HCT116 (cell line): ENCODE results near the gene UBE2J2. TPM values are rescaled to one million over a fixed set of nuclear protein-coding genes. Genes with fewer than 3 reads are reported as not detected.
A peak's percentile ranks its signal among the peaks of the same experiment; 100 is the strongest.

Experiments
- ATAC-seq: fragments of 200-7000 bp; cut with Tn5 transposase; 2 replicates; pipeline ENCODE4 v1.9.1; 2020; ENCODE audit warnings: mild to moderate bottlenecking, moderate library complexity
- BruUV-seq: library from RNA; stranded (reverse); fragments of 400-500 nt; replicated peaks from 2 replicates; lab custom pipeline; 2021; lab: Mats Ljungman, UMichigan
- CTCF ChIA-PET: fragments of 300-600 bp; sonication (Branson Sonifier 250); formaldehyde crosslinking; loops from one replicate; lab custom pipeline; 2021; ENCODE audit warnings: antibody characterized with exemption; lab: Charles Lee
- POLR2A ChIA-PET: fragments of 300-600, 350-600 bp; sonication (Branson Sonifier 250); formaldehyde crosslinking; loops from one replicate; lab custom pipeline; 2021; ENCODE audit warnings: antibody characterized with exemption; lab: Charles Lee
- RAD21 ChIA-PET, 2 experiments: fragments of 300-600 bp; sonication (Branson Sonifier 250); formaldehyde crosslinking; loops; one replicate each; lab custom pipeline; 2023; ENCODE audit warnings: low total read pairs in 2 of 2; ENCODE audit not compliant: uncharacterized antibody in 2 of 2, unreplicated experiment in 2 of 2, low non-redundant PET in 1 of 2; lab: Charles Lee
- DNase-seq: peaks from one replicate; pipeline ENCODE4 v3.0.0-alpha.2; 2010; ENCODE audit warnings: low read depth, low spot score
- H2AFZ ChIP-seq: fragments of 200-600 bp; shearing (Covaris generic), sonication (generic); 2 replicates; pipeline ENCODE4 v1.6.1; 2017; ENCODE audit warnings: low read depth, mixed run types, mixed read lengths, antibody characterized with exemption, low read length; ENCODE audit not compliant: poor library complexity, severe bottlenecking
- H3K27ac ChIP-seq: 2 replicates; pipeline ENCODE4 v1.5.1; 2012; ENCODE audit warnings: low read depth, low read length
- H3K27me3 ChIP-seq: fragments of 200-600 bp; sonication (generic); 2 replicates; pipeline ENCODE4 v1.6.1; 2016; ENCODE audit warnings: mixed run types, low read length, mixed read lengths; ENCODE audit not compliant: insufficient read depth
- H3K36me3 ChIP-seq, 2 experiments: fragments of 200-500 bp in 1 of 2; fragments of 200-600 bp in 1 of 2; sonication (Bioruptor generic) in 1 of 2; sonication (generic) in 1 of 2; 2 replicates each; pipeline versions ENCODE4 v1.5.1 to v1.6.1; 2014 to 2016; ENCODE audit warnings: low read length in 2 of 2, inconsistent platforms in 1 of 2, mixed read lengths in 1 of 2, mixed run types in 1 of 2; ENCODE audit not compliant: insufficient read depth in 2 of 2, control insufficient read depth in 1 of 2
- H3K4me1 ChIP-seq, 2 experiments: fragments of 200-600 bp in 1 of 2; sonication (generic) in 1 of 2; 2 replicates each; pipeline versions ENCODE4 v1.5.1 to v1.6.1; 2012 to 2017; ENCODE audit warnings: low read length in 2 of 2, inconsistent platforms in 1 of 2, mild to moderate bottlenecking in 1 of 2, mixed read lengths in 1 of 2, mixed run types in 1 of 2, moderate library complexity in 1 of 2; ENCODE audit not compliant: insufficient read depth in 2 of 2, control insufficient read depth in 1 of 2
- H3K4me2 ChIP-seq: fragments of 200-600 bp; sonication (generic); 2 replicates; pipeline ENCODE4 v1.6.1; 2017; ENCODE audit warnings: mixed run types, low read length, mixed read lengths
- H3K4me3 ChIP-seq, 2 experiments: fragments of 200-600 bp in 1 of 2; sonication (generic) in 1 of 2; replicated peaks in 1 of 2; 2 replicates each; pipeline ENCODE4 v1.5.1; 2011 to 2016; ENCODE audit warnings: low read length in 2 of 2, control low read depth in 1 of 2, low read depth in 1 of 2, mild to moderate bottlenecking in 1 of 2, mixed read lengths in 1 of 2, mixed run types in 1 of 2
- H3K79me2 ChIP-seq: fragments of 200-600 bp; sonication (generic); 2 replicates; pipeline ENCODE4 v1.6.1; 2017; ENCODE audit warnings: mild to moderate bottlenecking, mixed run types, low read length, moderate library complexity, mixed read lengths; ENCODE audit not compliant: insufficient read depth
- H3K9ac ChIP-seq: fragments of 200-600 bp; sonication (generic); 2 replicates; pipeline ENCODE4 v1.6.1; 2016; ENCODE audit warnings: low read length, mixed read lengths
- H3K9me2 ChIP-seq: fragments of 200-600 bp; sonication (generic), shearing (Covaris generic); 2 replicates; pipeline ENCODE4 v1.6.1; 2017; ENCODE audit warnings: mixed run types, mild to moderate bottlenecking, moderate library complexity; ENCODE audit not compliant: insufficient read depth
- H3K9me3 ChIP-seq, 2 experiments: fragments of 200-500 bp in 1 of 2; fragments of 200-600 bp in 1 of 2; sonication (Bioruptor generic) in 1 of 2; sonication (generic) in 1 of 2; 2 replicates each; pipeline ENCODE4 v1.6.1; 2014 to 2017; ENCODE audit warnings: low read length in 2 of 2, mixed read lengths in 2 of 2, inconsistent platforms in 1 of 2, low read depth in 1 of 2, mild to moderate bottlenecking in 1 of 2, mixed run types in 1 of 2, moderate library complexity in 1 of 2; ENCODE audit not compliant: control insufficient read depth in 1 of 2, insufficient read depth in 1 of 2
- H4K20me1 ChIP-seq: fragments of 200-600 bp; sonication (generic), shearing (Covaris generic); 2 replicates; pipeline ENCODE4 v1.6.1; 2017; ENCODE audit warnings: mixed run types, mild to moderate bottlenecking, moderate library complexity; ENCODE audit not compliant: insufficient read depth
- CBX3 ChIP-seq: IDR thresholded peaks from 2 replicates; pipeline ENCODE4 v1.6.1; 2012; ENCODE audit warnings: low read depth
- CEBPB ChIP-seq: IDR thresholded peaks from 2 replicates; pipeline ENCODE4 v1.6.1; 2012; ENCODE audit warnings: low read depth
- EGR1 ChIP-seq: IDR thresholded peaks from 2 replicates; pipeline ENCODE4 v1.6.1; 2012; ENCODE audit warnings: low read depth
- EZH2 ChIP-seq: fragments of 200-600 bp; sonication (generic); IDR thresholded peaks from 2 replicates; pipeline ENCODE4 v1.6.1; 2017; ENCODE audit warnings: antibody characterized with exemption, mixed run types
- EZH2phosphoT487 ChIP-seq: fragments of 200-600 bp; IDR thresholded peaks from 2 replicates; pipeline ENCODE4 v1.6.1; 2018; ENCODE audit warnings: antibody characterized with exemption, borderline replicate concordance
- POLR2A ChIP-seq: IDR thresholded peaks from 2 replicates; pipeline ENCODE4 v1.7.0; 2011; ENCODE audit warnings: borderline replicate concordance; ENCODE audit not compliant: insufficient read depth, insufficient read length; ENCODE audit errors: extremely low read depth
- POLR2AphosphoS5 ChIP-seq: IDR thresholded peaks from 2 replicates; pipeline ENCODE4 v1.6.1; 2011; ENCODE audit warnings: mild to moderate bottlenecking, low read depth, low read length, moderate library complexity
- RAD21 ChIP-seq: IDR thresholded peaks from 2 replicates; pipeline ENCODE4 v1.6.1; 2012; ENCODE audit warnings: low read depth, mild to moderate bottlenecking
- SP1 ChIP-seq: IDR thresholded peaks from 2 replicates; pipeline ENCODE4 v1.6.1; 2012; ENCODE audit warnings: low read depth
- TCF7L2 ChIP-seq: IDR thresholded peaks from 2 replicates; pipeline ENCODE4 v1.7.0; 2011; ENCODE audit warnings: borderline replicate concordance, inconsistent platforms; ENCODE audit not compliant: insufficient read depth, insufficient read length; ENCODE audit errors: extremely low read depth
- ZFX ChIP-seq: fragments of 450-650 bp; IDR thresholded peaks from 2 replicates; pipeline ENCODE4 v1.6.1; 2017
- ZNF274 ChIP-seq: fragments of 200-500 bp; sonication (Bioruptor generic); IDR thresholded peaks from 2 replicates; pipeline ENCODE4 v1.6.1; 2014; ENCODE audit warnings: mild to moderate bottlenecking, low read depth, low read length, inconsistent platforms
- intact Hi-C: fragments of 100-400 bp; cut with micrococcal nuclease; formaldehyde crosslinking; loops from 2 replicates; pipeline ENCODE4 v1.10.0; 2022
- total RNA-seq: library from RNA; stranded (reverse); gene quantifications from one replicate; pipeline ENCODE4 v1.2.1, GENCODE V29; 2021; ENCODE audit not compliant: unreplicated experiment
- TF ChIP-seq, protein P1 (sequence below), 3 experiments: fragments of 200-600 bp in 1 of 3; sonication (generic) in 1 of 3; IDR thresholded peaks in 2 of 3; conservative IDR thresholded peaks in 1 of 3; 2 replicates each; pipeline ENCODE4 v1.5.1; 2012 to 2017; ENCODE audit warnings: low read depth in 2 of 3, low read length in 2 of 3, antibody characterized with exemption in 1 of 3, borderline replicate concordance in 1 of 3, control low read depth in 1 of 3, mild to moderate bottlenecking in 1 of 3, mixed read lengths in 1 of 3, mixed run types in 1 of 3, moderate library complexity in 1 of 3; ENCODE audit not compliant: insufficient read depth in 1 of 3

UBE2J2 gene
- total RNA-seq, 1 experiment from 2014 or later = 67.7 TPM

DNA sequence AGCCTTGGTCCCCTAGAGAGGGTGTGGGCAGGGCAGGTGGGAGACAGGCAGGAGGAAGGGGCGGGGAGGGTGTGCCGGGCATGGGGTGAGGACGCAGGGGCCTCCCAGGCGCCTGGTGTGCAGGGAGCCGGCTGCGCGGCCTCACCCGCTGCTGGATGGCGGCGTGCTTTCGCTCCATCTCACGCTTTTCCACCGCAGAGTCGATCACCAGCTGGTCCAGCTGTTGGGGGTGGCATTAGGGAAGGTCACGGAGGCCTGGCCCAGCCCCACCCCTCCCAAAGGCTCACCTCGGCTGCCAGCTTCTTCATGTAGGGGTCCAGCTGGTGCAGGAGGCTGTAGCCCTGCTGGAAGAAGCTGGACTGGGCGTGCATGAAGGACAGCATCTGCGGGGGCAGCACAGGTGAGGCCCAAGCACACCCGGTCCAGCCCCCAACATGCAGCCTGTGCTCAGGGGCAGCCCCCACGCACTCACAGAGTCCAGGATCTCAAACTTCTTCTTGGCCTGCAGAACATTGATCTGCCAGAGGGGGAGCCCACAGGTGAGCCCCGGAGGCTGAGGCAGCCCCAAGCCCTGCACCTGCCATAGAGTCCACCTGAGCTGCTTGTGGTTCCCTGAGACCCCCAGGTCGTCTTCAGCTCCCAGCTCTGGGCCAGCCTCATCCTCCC, 26.2 kb upstream of the UBE2J2 start:
- Histone ChIP-seq H3K4me2 (no peak overlapping the region), H3K36me3 (no peaks in the 10 kb centered on the region), H3K9me3 (no peaks in the 10 kb centered on the region), H3K9me2 (no peaks in the 10 kb centered on the region), H3K27ac (no peak overlapping the region), H3K4me1 (peaks cover 9 to 21% of the 10 kb centered on the region in 2 experiments), H3K27me3 (no peaks in the 10 kb centered on the region), H2AFZ (no peak overlapping the region), H3K79me2 (no peaks in the 10 kb centered on the region), H3K4me3 (no peak overlapping the region), H3K9ac (no peak overlapping the region), H4K20me1 (no peaks in the 10 kb centered on the region)
- POLR2A ChIA-PET = no interaction called here
- intact Hi-C loops = no loop called here
- ATAC-seq (peak; percentile 52), DNase-seq (no peak)
- RAD21 ChIA-PET = no interaction called here
- no TSS peak for BruUV-seq
- CTCF ChIA-PET = interaction anchor here (1.0 to 1.6 kb wide), 2 partner anchors 9 kb away, joined by 3 to 6 read pairs; no protein-coding TSS in a partner anchor
- no peak for TF ChIP-seq ZFX
- TF ChIP-seq, protein P1, sequence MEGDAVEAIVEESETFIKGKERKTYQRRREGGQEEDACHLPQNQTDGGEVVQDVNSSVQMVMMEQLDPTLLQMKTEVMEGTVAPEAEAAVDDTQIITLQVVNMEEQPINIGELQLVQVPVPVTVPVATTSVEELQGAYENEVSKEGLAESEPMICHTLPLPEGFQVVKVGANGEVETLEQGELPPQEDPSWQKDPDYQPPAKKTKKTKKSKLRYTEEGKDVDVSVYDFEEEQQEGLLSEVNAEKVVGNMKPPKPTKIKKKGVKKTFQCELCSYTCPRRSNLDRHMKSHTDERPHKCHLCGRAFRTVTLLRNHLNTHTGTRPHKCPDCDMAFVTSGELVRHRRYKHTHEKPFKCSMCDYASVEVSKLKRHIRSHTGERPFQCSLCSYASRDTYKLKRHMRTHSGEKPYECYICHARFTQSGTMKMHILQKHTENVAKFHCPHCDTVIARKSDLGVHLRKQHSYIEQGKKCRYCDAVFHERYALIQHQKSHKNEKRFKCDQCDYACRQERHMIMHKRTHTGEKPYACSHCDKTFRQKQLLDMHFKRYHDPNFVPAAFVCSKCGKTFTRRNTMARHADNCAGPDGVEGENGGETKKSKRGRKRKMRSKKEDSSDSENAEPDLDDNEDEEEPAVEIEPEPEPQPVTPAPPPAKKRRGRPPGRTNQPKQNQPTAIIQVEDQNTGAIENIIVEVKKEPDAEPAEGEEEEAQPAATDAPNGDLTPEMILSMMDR (IDR thresholded peaks at IDR 0.05 in 2 of 3, conservative IDR thresholded peaks at IDR 0.05 in 1 of 3; ENCODE audit: borderline replicate concordance in 1 of 3, insufficient read depth in 1 of 3, low read depth in 2 of 3, low read length in 2 of 3) = peak in 2 of 3 experiments; percentile 46 to 47; a peak in 3 of 6 replicates

DNA sequence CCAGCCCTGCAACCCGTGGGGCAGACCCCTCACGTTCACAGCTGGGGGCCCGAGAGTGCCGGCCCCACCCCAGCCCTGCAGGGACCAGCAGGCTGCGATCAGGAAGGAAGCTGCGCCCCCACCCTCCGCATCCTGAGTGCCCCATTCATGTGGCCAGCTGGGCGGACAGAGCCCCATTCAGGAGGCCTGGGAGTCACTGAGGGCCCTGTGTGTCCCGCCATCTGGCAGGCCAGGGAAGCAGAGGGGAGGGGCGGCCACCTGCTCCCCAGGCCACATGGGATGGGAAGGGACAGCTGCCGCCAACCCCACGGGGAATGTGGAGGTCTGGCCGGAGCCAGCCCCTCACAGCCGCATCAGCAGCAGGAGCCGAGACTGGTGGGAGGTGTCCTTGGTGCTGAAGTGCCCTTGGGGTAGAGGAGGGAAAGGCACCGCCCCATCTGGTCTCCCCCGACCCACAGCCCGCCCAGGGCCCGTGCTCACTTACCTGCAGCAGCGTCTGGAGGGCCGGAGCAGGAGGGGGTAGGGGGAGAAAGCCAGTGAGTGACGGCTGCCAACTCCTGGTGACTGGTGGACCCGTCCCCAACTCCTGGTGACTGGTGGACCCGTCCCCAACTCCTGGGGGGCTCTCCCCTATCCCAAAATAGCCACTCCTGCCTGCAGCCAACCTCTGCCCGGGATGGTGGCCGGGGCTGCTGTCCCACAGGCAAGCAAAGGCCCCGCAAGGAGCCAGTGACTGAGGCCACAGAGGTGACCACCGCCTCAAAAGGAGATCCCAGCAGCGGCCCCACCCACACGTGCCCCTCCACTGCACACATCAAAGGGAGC, 25.4 kb upstream of the UBE2J2 start:
- Histone ChIP-seq H3K36me3 (no peaks in the 10 kb centered on the region), H3K79me2 (no peaks in the 10 kb centered on the region), H3K4me1 (peaks cover 2 to 16% of the 10 kb centered on the region in 2 experiments; a peak in 3 of 4 replicates), H3K4me3 (no peak overlapping the region), H2AFZ (no peak overlapping the region), H3K27me3 (no peaks in the 10 kb centered on the region), H3K9me3 (no peaks in the 10 kb centered on the region), H3K9me2 (no peaks in the 10 kb centered on the region), H4K20me1 (no peaks in the 10 kb centered on the region), H3K4me2 (no peak overlapping the region), H3K9ac (no peak overlapping the region), H3K27ac (no peak overlapping the region)
- TF ChIP-seq ZNF274 (no peak), EZH2phosphoT487 (no peak), EGR1 (no peak), POLR2AphosphoS5 (no peak), POLR2A (no peak), TCF7L2 (no peak), RAD21 (no peak), EZH2 (no peak), SP1 (no peak), CBX3 (no peak), CEBPB (no peak)
- DNase-seq (no peak), ATAC-seq (no peak)
- RAD21 ChIA-PET = no interaction called here
- intact Hi-C loops = no loop called here
- BruUV-seq = no TSS peak
- POLR2A ChIA-PET = no interaction called here
- CTCF ChIA-PET = interaction anchor here (1.6 kb wide), 1 partner anchor 8 kb away, joined by 6 read pairs; no protein-coding TSS in a partner anchor
